Measurements from ENCODE around the gene NEK1.
"Not testable (repeated sequence)": the region's sequence is repeated elsewhere in the genome, so short reads cannot be mapped to it uniquely, and the experiment has no call there.

- not testable (repeated sequence) for TF ChIP-seq CTCF (IDR thresholded peaks at IDR 0.05; ENCODE audit: low read depth, low read length); EZH2phosphoT487 (IDR thresholded peaks at IDR 0.05; ENCODE audit: low read depth)
These were observed 65.8 kb downstream of the NEK1 start for GRCh38 chr4:169546548-169546947.
